ENCODE data around the gene NMU.

Gene NMU

DNA sequence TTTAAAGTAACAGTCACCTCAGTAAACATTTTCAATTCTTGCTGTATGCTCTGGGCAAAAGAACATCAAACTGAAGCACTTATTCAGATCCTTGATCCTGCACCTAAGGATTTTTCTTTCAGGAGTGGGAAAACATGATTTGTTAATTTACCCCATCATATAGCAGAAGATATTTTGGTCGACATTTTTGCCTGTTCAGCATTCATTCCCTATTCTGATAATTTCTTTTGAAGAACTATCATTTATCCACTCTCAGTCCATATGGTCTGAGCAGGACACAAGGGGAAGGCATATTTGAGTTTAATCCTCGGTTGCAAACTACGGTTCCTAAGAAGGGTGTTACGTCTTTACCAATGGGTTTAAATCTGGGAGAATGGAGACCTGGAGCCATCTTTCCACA is 88.2 kb downstream of the NMU start:
- H3K4me3 ChIP-seq (replicated peaks; ENCODE audit: low read depth, low read length): peak overlapping the region; percentile 81

DNA sequence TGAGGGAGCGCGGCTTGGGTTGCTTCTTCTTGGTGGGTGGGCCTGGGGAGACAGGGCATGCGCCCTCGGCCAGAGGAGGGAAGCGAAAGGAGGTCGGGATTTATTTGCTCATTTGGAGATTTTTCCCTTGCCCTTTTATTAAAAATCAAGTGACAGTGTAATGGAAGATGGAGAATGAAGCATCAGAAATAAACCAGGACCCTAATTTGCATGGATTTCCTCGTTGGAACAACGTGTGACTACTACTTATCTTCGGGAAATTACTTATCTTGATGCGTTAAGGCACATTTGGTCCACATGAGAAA is 88.7 kb downstream of the NMU start:
- peak overlapping the region; percentile 81 for H3K4me3 ChIP-seq (replicated peaks; ENCODE audit: low read depth, low read length)
- TF ChIP-seq CTCF (IDR thresholded peaks at IDR 0.05; ENCODE audit: low read length, missing control alignments): no peak
- no peak for DNase-seq (ENCODE audit: low read depth)

More for the DNA sequence above, 88.2 kb downstream of the NMU start:
- no peak for DNase-seq (ENCODE audit: low read depth)
- no peak for TF ChIP-seq CTCF (IDR thresholded peaks at IDR 0.05; ENCODE audit: low read length, missing control alignments)

GRCh38 chr4:55546756-55547465 is 89.2 kb downstream of the NMU start, which contains the start of gene CLOCK:
TSS of gene CLOCK (minus strand) at chr4:55546909. CDS start at chr4:55482785, 64,124 bp downstream.
- H3K4me3 ChIP-seq (replicated peaks; ENCODE audit: low read depth, low read length): peak within 1 kb of the TSS; percentile 81
- DNase-seq (ENCODE audit: low read depth): peak; percentile 89
- peak; percentile 24 for TF ChIP-seq CTCF (IDR thresholded peaks at IDR 0.05; ENCODE audit: low read length, missing control alignments)

- H3K4me3 ChIP-seq (replicated peaks; ENCODE audit: low read depth, low read length): peak overlapping the region; percentile 81
- no peak for DNase-seq (ENCODE audit: low read depth)
- TF ChIP-seq CTCF (IDR thresholded peaks at IDR 0.05; ENCODE audit: low read length, missing control alignments): no peak
Observed at GRCh38 chr4:55546506-55546755, 89.7 kb downstream of the NMU start.

- peak overlapping the region; percentile 81 for H3K4me3 ChIP-seq (replicated peaks; ENCODE audit: low read depth, low read length)
- no peak for TF ChIP-seq CTCF (IDR thresholded peaks at IDR 0.05; ENCODE audit: low read length, missing control alignments)
- DNase-seq (ENCODE audit: low read depth): peak; percentile 68
Observed at GRCh38 chr4:55545641-55546505, 90.2 kb downstream of the NMU start.
